Activated naive CD4-positive, alpha-beta T cell treated with anti-CD3 and anti-CD28 coated beads for 36 hours (primary cell): ENCODE measurements around the gene DYDC1. TPM values are rescaled to one million over a fixed set of nuclear protein-coding genes. Genes with fewer than 3 reads are reported as not detected.
"Not testable (repeated sequence)": the region's sequence is repeated elsewhere in the genome, so short reads cannot be mapped to it uniquely, and the experiment has no call there.

Source experiments
- CTCF ChIA-PET: fragments of 350-600 bp; sonication (Branson Sonifier 250); formaldehyde crosslinking; loops from one replicate; lab custom pipeline; 2021; ENCODE audit warnings: antibody characterized with exemption; lab: Charles Lee
- DNase-seq: peaks from one replicate; pipeline ENCODE4 v3.0.0-alpha.2; 2020
- H3K27ac Mint-ChIP-seq: one replicate; pipeline ENCODE4 v1.8.0; 2021; ENCODE audit warnings: mild to moderate bottlenecking, mixed read lengths
- H3K27me3 Mint-ChIP-seq: one replicate; pipeline ENCODE4 v1.8.0; 2021; ENCODE audit warnings: low read depth, mixed read lengths
- H3K36me3 Mint-ChIP-seq: one replicate; pipeline ENCODE4 v1.8.0; 2021; ENCODE audit warnings: low read depth, mixed read lengths
- H3K4me1 Mint-ChIP-seq: one replicate; pipeline ENCODE4 v1.8.0; 2021; ENCODE audit warnings: low read depth, mixed read lengths
- H3K4me3 Mint-ChIP-seq: one replicate; pipeline ENCODE4 v1.8.0; 2021; ENCODE audit warnings: mild to moderate bottlenecking, moderate library complexity, mixed read lengths
- H3K9me3 Mint-ChIP-seq: one replicate; pipeline ENCODE4 v1.8.0; 2021; ENCODE audit warnings: mixed read lengths
- intact Hi-C: fragments of 100-400 bp; cut with micrococcal nuclease; formaldehyde crosslinking; loops from one replicate; pipeline ENCODE4 v1.15.1; 2023
- total RNA-seq, 2 experiments: library from RNA; stranded (reverse); gene quantifications; one replicate each; pipeline ENCODE4 v1.2.3, GENCODE V29; 2021

The DYDC1 gene
- total RNA-seq, 2 experiments from 2014 or later = not detected

- H3K4me3 Mint-ChIP-seq = no peak overlapping the region
- H3K9me3 Mint-ChIP-seq = no peaks in the 10 kb centered on the region
- DNase-seq = no peak
- H3K36me3 Mint-ChIP-seq = no peaks in the 10 kb centered on the region
- H3K27me3 Mint-ChIP-seq = no peaks in the 10 kb centered on the region
- H3K4me1 Mint-ChIP-seq = peaks cover 5% of the 10 kb centered on the region
- H3K27ac Mint-ChIP-seq = no peak overlapping the region
- intact Hi-C loops = no loop called here
- CTCF ChIA-PET = interaction anchor here (1.0 kb wide), 1 partner anchor 70 kb away, joined by 3 read pairs; no protein-coding TSS in a partner anchor
Measured at GRCh38 chr10:80373502-80373901, 16.9 kb upstream of the DYDC1 start.

- CTCF ChIA-PET = interaction anchor here (1.0 kb wide), 1 partner anchor 71 kb away, joined by 3 read pairs; no protein-coding TSS in a partner anchor
- intact Hi-C loops = no loop called here
- no peaks in the 10 kb centered on the region for H3K4me1 Mint-ChIP-seq
- H3K36me3 Mint-ChIP-seq = peaks cover 4% of the 10 kb centered on the region
- no peak overlapping the region for H3K4me3 Mint-ChIP-seq
- no peak overlapping the region for H3K27ac Mint-ChIP-seq
- no peak for DNase-seq
- no peaks in the 10 kb centered on the region for H3K27me3 Mint-ChIP-seq
- peaks cover 2% of the 10 kb centered on the region for H3K9me3 Mint-ChIP-seq
Measured at GRCh38 chr10:80372675-80373074, 16.1 kb upstream of the DYDC1 start.

GRCh38 chr10:80371467-80371866 lies 14.9 kb upstream of the DYDC1 start:
- H3K27me3 Mint-ChIP-seq = no peaks in the 10 kb centered on the region
- H3K4me1 Mint-ChIP-seq = no peaks in the 10 kb centered on the region
- CTCF ChIA-PET = no interaction called here
- H3K9me3 Mint-ChIP-seq = peaks cover 8% of the 10 kb centered on the region
- peaks cover 5% of the 10 kb centered on the region for H3K36me3 Mint-ChIP-seq
- DNase-seq = no peak
- intact Hi-C loops = no loop called here
- H3K27ac Mint-ChIP-seq = no peak overlapping the region
- H3K4me3 Mint-ChIP-seq = no peak overlapping the region

- H3K4me3 Mint-ChIP-seq = no peak overlapping the region
- H3K27ac Mint-ChIP-seq = no peak overlapping the region
- no peaks in the 10 kb centered on the region for H3K4me1 Mint-ChIP-seq
- CTCF ChIA-PET = interaction anchor here (0.7 to 3.2 kb wide), 2 partner anchors 12 to 342 kb away, joined by 4 to 14 read pairs; no protein-coding TSS in a partner anchor
- intact Hi-C loops = no loop called here
- no peak for DNase-seq
- peaks cover 6% of the 10 kb centered on the region for H3K36me3 Mint-ChIP-seq
- H3K27me3 Mint-ChIP-seq = no peaks in the 10 kb centered on the region
- H3K9me3 Mint-ChIP-seq = peaks cover 8% of the 10 kb centered on the region
Measured at GRCh38 chr10:80365510-80365909, 9.0 kb upstream of the DYDC1 start.

DNA sequence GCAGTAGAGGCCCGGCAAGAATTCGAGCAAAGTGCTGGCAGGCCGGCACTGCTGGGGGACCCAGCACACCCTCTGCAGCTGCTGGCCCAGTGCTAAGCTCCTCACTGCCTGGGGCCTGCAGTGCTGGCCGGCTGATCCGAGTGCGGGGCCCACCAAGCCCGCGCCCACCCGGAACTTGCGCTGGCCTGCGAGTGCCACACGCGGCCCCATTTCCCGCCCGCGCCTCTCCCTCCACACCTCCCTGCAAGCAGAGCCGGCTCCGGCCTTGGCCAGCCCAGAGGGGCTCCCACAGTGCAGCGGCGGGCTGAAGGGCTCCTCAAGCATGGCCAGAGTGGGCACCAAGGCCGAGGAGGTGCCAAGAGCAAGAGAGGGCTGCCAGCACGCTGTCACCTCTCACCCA lies 3.1 kb upstream of the DYDC1 start:
- intact Hi-C loops = no loop called here
- CTCF ChIA-PET = interaction anchor here (0.7 to 1.2 kb wide), 2 partner anchors 10 to 304 kb away, joined by 3 to 4 read pairs; no protein-coding TSS in a partner anchor
- Mint-ChIP-seq H3K4me1 (peaks cover 8% of the 10 kb centered on the region), H3K36me3 (no peaks in the 10 kb centered on the region), H3K9me3 (peaks cover 2% of the 10 kb centered on the region), H3K4me3 (no peak overlapping the region), H3K27ac (no peak overlapping the region), H3K27me3 (peaks cover 15% of the 10 kb centered on the region)
- DNase-seq = no peak

DNA sequence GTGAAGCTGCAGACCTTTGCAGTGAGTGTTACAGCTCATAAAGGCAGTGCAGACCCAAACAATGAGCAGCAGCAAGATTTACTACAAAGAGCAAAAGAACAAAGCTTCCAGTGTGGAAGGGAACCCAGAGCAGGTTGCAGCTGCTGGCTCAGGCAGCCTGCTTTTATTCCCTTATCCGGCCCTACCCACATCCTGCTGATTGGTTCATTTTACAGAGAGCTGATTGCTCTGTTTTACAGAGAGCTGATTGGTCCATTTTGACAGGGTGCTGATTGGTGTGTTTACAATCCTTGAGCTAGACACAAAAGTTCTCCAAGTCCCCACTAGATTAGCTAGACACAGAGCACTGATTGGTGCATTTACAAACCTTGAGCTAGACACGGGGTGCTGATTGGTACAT lies 2.4 kb upstream of the DYDC1 start:
- CTCF ChIA-PET = interaction anchor here (0.7 to 1.2 kb wide), 2 partner anchors 20 to 304 kb away, joined by 3 to 4 read pairs; no protein-coding TSS in a partner anchor
- not testable (repeated sequence) for H3K27ac Mint-ChIP-seq

GRCh38 chr10:80357851-80358125 lies 1.2 kb upstream of the DYDC1 start:
- intact Hi-C loops = no loop called here
- Mint-ChIP-seq H3K4me1 (peaks cover 8% of the 10 kb centered on the region), H3K9me3 (peaks cover 2% of the 10 kb centered on the region), H3K27me3 (peaks cover 17% of the 10 kb centered on the region), H3K27ac (no peak overlapping the region), H3K4me3 (no peak overlapping the region), H3K36me3 (no peaks in the 10 kb centered on the region)
- no peak for DNase-seq
- CTCF ChIA-PET = interaction anchor here (0.7 kb wide), 1 partner anchor 20 kb away, joined by 4 read pairs; no protein-coding TSS in a partner anchor

More for the DNA sequence above, 2.4 kb upstream of the DYDC1 start:
- H3K4me3 Mint-ChIP-seq, H3K36me3 Mint-ChIP-seq, intact Hi-C loops, DNase-seq, H3K9me3 Mint-ChIP-seq, H3K4me1 Mint-ChIP-seq: not testable (repeated sequence)
- H3K27me3 Mint-ChIP-seq = peaks cover 15% of the 10 kb centered on the region

DNA sequence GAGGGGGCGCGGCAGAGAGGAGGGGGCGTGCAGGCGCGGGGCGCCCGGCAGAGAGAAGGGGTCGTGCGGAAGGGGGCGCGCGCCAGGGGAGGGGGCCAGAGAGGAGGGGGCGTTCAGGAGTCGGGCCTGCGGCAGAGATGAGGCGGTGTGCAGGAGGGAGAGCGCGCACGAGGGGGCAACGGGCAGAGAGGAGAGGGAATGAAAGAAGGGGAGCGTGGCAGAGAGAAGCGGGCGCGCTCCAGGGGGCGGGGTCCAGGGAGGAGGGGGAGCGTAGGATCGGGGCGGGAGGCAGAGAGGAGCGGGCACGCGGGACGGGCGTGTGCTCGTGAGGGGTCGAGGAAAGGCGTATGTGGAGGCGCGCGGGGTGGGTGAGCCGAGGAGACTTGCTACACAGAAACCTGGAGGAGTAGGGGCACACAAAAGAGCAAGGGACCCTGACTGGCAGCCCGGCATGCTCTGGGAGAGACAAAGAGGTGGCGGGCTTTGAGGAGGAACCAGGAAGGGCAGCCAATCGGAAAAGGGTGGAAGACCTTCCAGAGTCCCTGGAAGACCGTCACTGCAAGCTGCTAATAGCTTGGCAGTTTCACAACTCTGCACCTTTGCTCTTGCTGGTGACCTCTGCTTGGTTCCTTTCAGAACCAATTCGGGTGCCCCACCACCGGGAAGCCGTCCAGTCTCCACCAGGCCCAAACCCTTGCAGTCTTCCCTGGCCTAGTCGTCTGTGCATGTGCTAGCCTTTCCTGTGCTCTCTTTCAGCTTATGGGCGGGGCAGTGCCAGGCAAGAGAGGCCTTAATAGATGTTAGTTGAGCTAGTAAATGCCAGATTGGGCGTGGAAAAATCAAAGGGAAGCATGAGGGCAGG lies 665 bp upstream of the DYDC1 start:
- peaks cover 19% of the 10 kb centered on the region for H3K27me3 Mint-ChIP-seq
- intact Hi-C loops = no loop called here
- H3K27ac Mint-ChIP-seq = no peak overlapping the region
- no peaks in the 10 kb centered on the region for H3K36me3 Mint-ChIP-seq
- H3K4me1 Mint-ChIP-seq = peaks cover 8% of the 10 kb centered on the region
- H3K4me3 Mint-ChIP-seq = peak overlapping the region; percentile 71
- CTCF ChIA-PET = interaction anchor here (0.7 kb wide), 1 partner anchor 21 kb away, joined by 4 read pairs; no protein-coding TSS in a partner anchor
- peaks cover 2% of the 10 kb centered on the region for H3K9me3 Mint-ChIP-seq
- no peak for DNase-seq

DNA sequence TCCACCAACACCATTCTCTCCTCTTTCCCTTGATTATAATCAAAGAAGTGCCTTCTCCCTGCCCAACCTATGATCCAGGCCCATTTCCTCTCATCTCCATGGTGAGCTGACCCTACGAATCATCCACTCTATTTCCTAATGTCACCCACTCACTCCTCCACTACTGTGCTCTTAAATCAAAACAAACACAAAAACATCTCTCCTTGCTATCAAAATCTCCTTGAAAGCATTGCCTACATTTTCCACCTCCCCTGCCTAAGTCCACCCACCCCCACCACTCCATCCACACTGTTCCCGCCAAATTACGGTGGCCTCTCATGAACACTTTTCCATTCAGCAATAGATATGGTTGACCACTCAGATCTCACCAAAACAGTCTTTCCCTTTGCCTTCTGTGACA lies 5.3 kb downstream of the DYDC1 start:
- CTCF ChIA-PET = interaction anchor here (1.2 kb wide), 1 partner anchor 27 kb away, joined by 4 read pairs; no protein-coding TSS in a partner anchor
- intact Hi-C loops = no loop called here
- peaks cover 25% of the 10 kb centered on the region for H3K27me3 Mint-ChIP-seq

DNA sequence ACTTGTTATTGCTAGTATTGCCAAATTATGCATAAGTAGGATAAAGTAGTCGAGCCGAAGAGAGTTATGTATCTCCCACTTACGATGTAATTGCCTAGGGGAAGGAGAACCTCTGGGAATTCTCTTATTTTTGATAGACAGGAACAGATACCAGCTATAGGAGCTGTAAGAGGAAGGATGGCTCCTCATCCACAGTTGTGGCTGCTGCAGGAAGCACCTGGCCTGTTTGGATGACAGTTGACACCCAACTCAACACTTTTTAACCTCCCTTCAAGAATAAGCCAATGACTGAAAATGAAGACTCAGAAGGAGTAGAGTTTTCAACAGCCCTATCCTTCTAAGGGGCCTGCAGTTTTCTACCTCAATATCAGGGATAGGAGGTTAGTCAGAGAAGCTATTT lies 6.3 kb downstream of the DYDC1 start:
- CTCF ChIA-PET = interaction anchor here (1.0 to 1.2 kb wide), 2 partner anchors 10 to 28 kb away, joined by 3 to 4 read pairs; no protein-coding TSS in a partner anchor
- Mint-ChIP-seq H3K36me3 (no peaks in the 10 kb centered on the region), H3K4me3 (no peak overlapping the region), H3K27me3 (peaks cover 20% of the 10 kb centered on the region), H3K9me3 (no peaks in the 10 kb centered on the region), H3K4me1 (no peaks in the 10 kb centered on the region), H3K27ac (no peak overlapping the region)
- intact Hi-C loops = no loop called here
- DNase-seq = no peak

More for the DNA sequence above, 5.3 kb downstream of the DYDC1 start:
- no peak overlapping the region for H3K27ac Mint-ChIP-seq
- no peak for DNase-seq
- no peaks in the 10 kb centered on the region for H3K36me3 Mint-ChIP-seq
- H3K4me3 Mint-ChIP-seq = no peak overlapping the region
- no peaks in the 10 kb centered on the region for H3K9me3 Mint-ChIP-seq
- H3K4me1 Mint-ChIP-seq = no peaks in the 10 kb centered on the region

DNA sequence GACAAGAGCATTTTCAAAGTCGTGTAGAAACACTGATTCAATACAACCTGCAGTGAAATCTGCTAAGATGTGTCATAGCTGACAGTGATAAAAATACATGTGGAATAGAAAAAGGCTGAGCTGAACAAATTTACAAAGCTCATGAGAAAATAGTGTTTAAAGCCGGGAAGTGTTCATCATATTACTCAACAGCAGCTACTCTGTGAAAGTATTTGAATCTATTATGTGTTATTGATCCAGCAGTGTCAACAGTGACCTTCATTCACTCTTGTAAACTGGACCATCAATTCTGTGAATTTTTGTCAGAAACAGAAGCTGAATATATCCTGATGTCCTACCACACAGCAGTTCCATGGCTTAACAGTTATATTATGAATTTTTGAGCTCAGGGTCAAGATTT lies 11.6 kb downstream of the DYDC1 start:
- DNase-seq = no peak
- intact Hi-C loops = no loop called here
- Mint-ChIP-seq H3K4me1 (no peaks in the 10 kb centered on the region), H3K27ac (no peak overlapping the region), H3K4me3 (no peak overlapping the region), H3K36me3 (no peaks in the 10 kb centered on the region), H3K27me3 (peaks cover 5% of the 10 kb centered on the region), H3K9me3 (no peaks in the 10 kb centered on the region)
- CTCF ChIA-PET = interaction anchor here (1.3 to 1.5 kb wide), 2 partner anchors 33 to 808 kb away, joined by 3 to 4 read pairs; no protein-coding TSS in a partner anchor

DNA sequence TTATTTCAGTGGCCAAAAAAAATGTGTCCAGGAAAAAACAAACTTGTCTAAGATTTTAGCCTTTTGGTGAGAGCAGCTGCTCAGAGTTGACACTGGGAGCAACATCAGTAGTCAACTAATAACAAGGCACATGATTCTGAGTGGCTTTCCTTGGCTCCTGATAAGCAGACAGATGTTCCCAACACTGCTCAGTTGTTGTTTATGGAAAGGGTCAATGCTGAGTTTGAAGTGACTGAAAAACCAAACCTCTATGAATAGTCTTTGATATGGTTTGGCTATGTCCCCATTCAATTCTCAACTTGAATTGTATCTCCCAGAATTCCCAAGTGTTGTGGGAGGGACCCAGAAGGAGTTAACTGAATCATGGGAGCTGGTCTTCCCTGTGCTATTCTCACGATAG lies 12.3 kb downstream of the DYDC1 start:
- Mint-ChIP-seq H3K4me1 (no peaks in the 10 kb centered on the region), H3K27me3 (peaks cover 5% of the 10 kb centered on the region), H3K36me3 (no peaks in the 10 kb centered on the region), H3K4me3 (no peak overlapping the region), H3K9me3 (no peaks in the 10 kb centered on the region), H3K27ac (no peak overlapping the region)
- intact Hi-C loops = no loop called here
- CTCF ChIA-PET = interaction anchor here (1.3 kb wide), 1 partner anchor 34 kb away, joined by 4 read pairs; no protein-coding TSS in a partner anchor
- no peak for DNase-seq
